Vagina (tissue), 2 donors: Measurements from ENCODE around the gene FBXO8. TPM values are rescaled to one million over a fixed set of nuclear protein-coding genes. Genes with fewer than 3 reads are reported as not detected.

Source experiments
- DNase-seq, 2 donors: peaks; one replicate each; pipeline ENCODE4 v3.0.0-alpha.2; 2017; ENCODE audit errors: extremely low spot score in 2 of 2
- H3K27ac ChIP-seq: fragments of 200-600 bp; sonication (generic); one replicate; pipeline ENCODE4 v1.5.1; 2019
- H3K27me3 ChIP-seq: fragments of 200-600 bp; sonication (generic); one replicate; pipeline ENCODE4 v1.5.1; 2019
- H3K36me3 ChIP-seq, 2 donors: fragments of 200-600 bp; sonication (generic); one replicate each; pipeline ENCODE4 v1.5.1; 2017 to 2019
- H3K4me1 ChIP-seq: fragments of 200-600 bp; sonication (generic); one replicate; pipeline ENCODE4 v1.5.1; 2019
- H3K4me3 ChIP-seq, 2 donors: fragments of 200-600 bp; sonication (generic); 1 replicate in 1 of 2; 2 replicates in 1 of 2; pipeline ENCODE4 v1.5.1; 2016 to 2019
- H3K9me3 ChIP-seq: fragments of 200-600 bp; sonication (generic); one replicate; pipeline ENCODE4 v1.5.1; 2019
- CTCF ChIP-seq, 3 experiments: fragments of 450-650 bp in 2 of 3; fragments of 200-600 bp in 1 of 3; sonication (generic) in 1 of 3; IDR thresholded peaks; one replicate each; pipeline ENCODE4 v1.5.1; 2017 to 2019; ENCODE audit warnings: antibody characterized with exemption in 3 of 3, mild to moderate bottlenecking in 2 of 3, moderate library complexity in 2 of 3
- POLR2A ChIP-seq, 2 donors: fragments of 450-650 bp; IDR thresholded peaks; one replicate each; pipeline ENCODE4 v1.6.1; 2017; ENCODE audit warnings: antibody characterized with exemption in 2 of 2, mild to moderate bottlenecking in 2 of 2, moderate library complexity in 2 of 2
- POLR2AphosphoS5 ChIP-seq, 2 donors: sonication (generic); formaldehyde crosslinking; IDR thresholded peaks; one replicate each; pipeline ENCODE4 v1.9.0; 2017; ENCODE audit warnings: antibody characterized with exemption in 2 of 2, mild to moderate bottlenecking in 2 of 2, low read depth in 1 of 2; ENCODE audit not compliant: insufficient read depth in 1 of 2
- intact Hi-C: fragments of 100-400 bp; cut with DNase I; formaldehyde crosslinking; loops from one replicate; pipeline ENCODE4 v1.15.1; 2023
- total RNA-seq: library from RNA; depleted of rRNA; stranded (reverse); fragments of >200 nt; gene quantifications from one replicate; pipeline ENCODE4 v1.2.3, GENCODE V29; 2016

The FBXO8 gene
- total RNA-seq, 1 donor from 2014 or later: 24.3 TPM

GRCh38 chr4:174190832-174191500 is 92.5 kb downstream of the FBXO8 start:
- intact Hi-C loops: no loop called here
- Histone ChIP-seq H3K9me3 (no peaks in the 10 kb centered on the region), H3K27me3 (no peaks in the 10 kb centered on the region), H3K36me3 (no peaks in the 10 kb centered on the region), H3K4me3 (no peak overlapping the region), H3K27ac (no peak overlapping the region), H3K4me1 (no peaks in the 10 kb centered on the region)
- no peak for TF ChIP-seq POLR2AphosphoS5 (IDR thresholded peaks at IDR 0.05; ENCODE audit: insufficient read depth in 1 of 2, low read depth in 1 of 2)
- no peak for TF ChIP-seq POLR2A (IDR thresholded peaks at IDR 0.05)
- no peak for TF ChIP-seq CTCF (IDR thresholded peaks at IDR 0.05)
- DNase-seq: no peak

GRCh38 chr4:174189392-174190015 is 94.0 kb downstream of the FBXO8 start:
- DNase-seq: no peak
- TF ChIP-seq POLR2A (IDR thresholded peaks at IDR 0.05) (no peak), POLR2AphosphoS5 (IDR thresholded peaks at IDR 0.05; ENCODE audit: insufficient read depth in 1 of 2, low read depth in 1 of 2) (no peak), CTCF (IDR thresholded peaks at IDR 0.05) (no peak)
- intact Hi-C loops: no loop called here
- H3K9me3 ChIP-seq: no peaks in the 10 kb centered on the region
- no peaks in the 10 kb centered on the region for H3K4me1 ChIP-seq
- no peak overlapping the region for H3K27ac ChIP-seq
- H3K36me3 ChIP-seq: no peaks in the 10 kb centered on the region
- no peaks in the 10 kb centered on the region for H3K27me3 ChIP-seq
- H3K4me3 ChIP-seq: no peak overlapping the region

Other genes with a start within 250 kb of the FBXO8 start
- gene CEP44, start 244 bp upstream of the FBXO8 start, total RNA-seq: 17.4 TPM
- 134 TPM for gene HPGD, start 238.8 kb upstream of the FBXO8 start, total RNA-seq